Stimulated activated CD4-positive, alpha-beta T cell treated with anti-CD3 and anti-CD28 coated beads, TNF-alpha, amount 100 ng/mL, for 4 hours (primary cell): ENCODE measurements around the gene MTHFS.
"Not testable (repeated sequence)": the region's sequence is repeated elsewhere in the genome, so short reads cannot be mapped to it uniquely, and the experiment has no call there.

ENCODE experiments used
- DNase-seq, 3 experiments: peaks; one replicate each; pipeline ENCODE4 v3.0.0-alpha.2; 2020; ENCODE audit warnings: low read depth in 3 of 3

Gene MTHFS

GRCh38 chr15:79896634-79897379 is at the start of gene MTHFS:
MTHFS (minus strand) TSS chr15:79897014; CDS start chr15:79896988, 26 bp downstream.
- peak; percentile 47 to 52 (median 48) for DNase-seq

- DNase-seq, result no peak
Measured at GRCh38 chr15:79944622-79945021, 47.8 kb upstream of the MTHFS start.

GRCh38 chr15:79943820-79944219 is 47.0 kb upstream of the MTHFS start:
- no peak for DNase-seq

GRCh38 chr15:79942741-79943481 is 46.1 kb upstream of the MTHFS start:
- no peak for DNase-seq

GRCh38 chr15:79939399-79939798 is 42.6 kb upstream of the MTHFS start:
- no peak for DNase-seq

GRCh38 chr15:79938143-79938542 is 41.3 kb upstream of the MTHFS start:
- no peak for DNase-seq

- not testable (repeated sequence) for DNase-seq
Measured at GRCh38 chr15:79935556-79936201, 38.9 kb upstream of the MTHFS start.

GRCh38 chr15:79933231-79933630 is 36.4 kb upstream of the MTHFS start:
- no peak for DNase-seq

GRCh38 chr15:79932447-79932846 is 35.6 kb upstream of the MTHFS start:
- no peak for DNase-seq

GRCh38 chr15:79930516-79930915 is 33.7 kb upstream of the MTHFS start:
- no peak for DNase-seq

GRCh38 chr15:79929412-79929811 is 32.6 kb upstream of the MTHFS start:
- no peak for DNase-seq

GRCh38 chr15:79926116-79926515 is 29.3 kb upstream of the MTHFS start:
- DNase-seq, result not testable (repeated sequence)

GRCh38 chr15:79924379-79924778 is 27.6 kb upstream of the MTHFS start:
- DNase-seq, result no peak

GRCh38 chr15:79923515-79924169 is 26.8 kb upstream of the MTHFS start:
- peak; percentile 96 to 99 (median 98) for DNase-seq

- peak; percentile 45 to 58 (median 50) for DNase-seq
Measured at GRCh38 chr15:79923079-79923514, 26.3 kb upstream of the MTHFS start.

GRCh38 chr15:79922512-79923078 is 25.8 kb upstream of the MTHFS start:
- DNase-seq, result no peak

- no peak for DNase-seq
Measured at GRCh38 chr15:79919749-79920511, 23.1 kb upstream of the MTHFS start.

- no peak for DNase-seq
Measured at GRCh38 chr15:79919090-79919748, 22.4 kb upstream of the MTHFS start.

- DNase-seq, result no peak
Measured at GRCh38 chr15:79918278-79918677, 21.5 kb upstream of the MTHFS start.

- no peak for DNase-seq
Measured at GRCh38 chr15:79916502-79917132, 19.8 kb upstream of the MTHFS start.
